Suprapubic skin (tissue), 4 donors: ENCODE measurements around the gene IDH3G.

Experiments used
- CTCF ChIP-seq, 2 donors: fragments of 200-600 bp in 1 of 2; fragments of 450-650 bp in 1 of 2; sonication (generic) in 1 of 2; IDR thresholded peaks; one replicate each; pipeline ENCODE4 v1.5.1; 2016 to 2019; ENCODE audit warnings: antibody characterized with exemption in 2 of 2, mild to moderate bottlenecking in 1 of 2, moderate library complexity in 1 of 2
- POLR2A ChIP-seq, 2 donors: fragments of 450-650 bp; IDR thresholded peaks; one replicate each; pipeline ENCODE4 v1.6.1; 2017; ENCODE audit warnings: antibody characterized with exemption in 2 of 2, mild to moderate bottlenecking in 2 of 2, moderate library complexity in 2 of 2
- POLR2AphosphoS5 ChIP-seq, 3 donors: sonication (generic); formaldehyde crosslinking; IDR thresholded peaks; one replicate each; pipeline ENCODE4 v1.6.1; 2017; ENCODE audit warnings: antibody characterized with exemption in 3 of 3

GRCh38 chrX:153736871-153737441, 57.2 kb downstream of the IDH3G start:
- no peak for TF ChIP-seq CTCF (IDR thresholded peaks at IDR 0.05)
- no peak for TF ChIP-seq POLR2A (IDR thresholded peaks at IDR 0.05)
- TF ChIP-seq POLR2AphosphoS5 (IDR thresholded peaks at IDR 0.05): no peak
